ENCODE data around the gene ADCY2.

Gene ADCY2

DNA sequence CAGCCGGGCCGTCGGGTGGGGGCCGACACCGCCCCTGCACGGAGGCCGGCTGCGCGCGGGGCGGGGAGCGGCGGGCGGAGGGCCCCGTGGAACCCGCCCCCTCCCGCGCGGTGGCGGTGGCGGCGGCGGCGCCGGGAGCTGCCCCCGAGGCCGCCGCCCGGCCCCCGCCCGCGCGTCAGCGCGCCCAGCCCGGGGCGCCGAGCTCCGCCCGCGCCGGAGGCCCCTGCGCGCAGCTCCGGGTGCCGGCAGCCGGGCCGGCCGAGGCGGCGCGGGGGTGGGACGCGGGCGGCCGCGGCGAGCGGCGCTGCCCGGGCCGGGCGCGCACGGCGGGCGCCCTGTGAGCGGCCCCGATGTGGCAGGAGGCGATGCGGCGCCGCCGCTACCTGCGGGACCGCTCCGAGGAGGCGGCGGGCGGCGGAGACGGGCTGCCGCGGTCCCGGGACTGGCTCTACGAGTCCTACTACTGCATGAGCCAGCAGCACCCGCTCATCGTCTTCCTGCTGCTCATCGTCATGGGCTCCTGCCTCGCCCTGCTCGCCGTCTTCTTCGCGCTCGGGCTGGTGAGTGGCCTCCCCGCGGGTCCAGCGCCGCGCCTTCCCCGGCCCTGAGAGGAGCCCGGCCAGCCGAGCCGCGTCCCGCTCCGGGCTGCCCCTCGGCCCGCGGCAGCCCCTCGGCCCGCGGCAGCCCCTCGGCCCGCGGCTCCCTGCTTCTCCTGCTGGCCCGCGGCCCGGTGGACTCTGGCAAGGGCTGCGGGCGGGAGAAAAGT, at the start of gene ADCY2:
Gene ADCY2, plus strand, starts transcription at position 192 of the 766 bp plus-strand sequence. Its CDS starts 159 bp downstream, at position 351.
- no peak for ATAC-seq

- ATAC-seq = no peak
These were observed 48.6 kb upstream of the ADCY2 start for GRCh38 chr5:7347377-7347776.

DNA sequence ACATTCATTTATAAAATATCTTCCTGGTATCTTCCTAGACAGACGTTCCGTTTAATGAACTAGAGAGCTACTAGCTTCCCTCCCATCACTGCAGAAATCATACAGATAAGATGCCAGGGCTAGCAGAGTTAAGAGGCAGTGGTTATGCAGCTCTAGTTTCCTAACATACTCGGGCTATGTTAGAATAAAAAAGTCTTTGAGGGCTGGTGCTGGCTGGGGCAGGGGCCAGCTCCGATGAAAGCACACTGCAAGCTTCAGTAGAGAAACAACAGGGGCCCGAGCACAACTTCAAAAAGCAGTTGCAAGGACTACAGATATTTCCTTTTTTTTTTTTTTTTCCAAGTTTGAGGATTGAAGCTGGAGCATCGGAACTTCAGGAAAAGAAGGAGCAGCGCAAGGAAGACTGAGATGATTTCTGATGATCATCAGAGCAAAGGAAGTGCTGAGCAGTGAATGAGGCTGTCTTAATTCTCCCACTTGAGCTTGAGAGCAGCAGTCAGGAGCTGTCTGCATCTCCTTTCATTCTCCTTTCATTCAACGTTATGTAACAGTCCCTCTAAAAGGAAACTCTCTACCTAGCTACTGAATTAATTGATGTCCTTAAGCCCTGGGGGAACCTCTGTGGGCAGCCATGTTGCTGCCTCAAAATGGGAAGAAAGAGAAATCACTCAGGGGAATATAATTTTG, 47.6 kb upstream of the ADCY2 start:
- no peak for ATAC-seq

- no peak for ATAC-seq
These were observed 34.3 kb upstream of the ADCY2 start for GRCh38 chr5:7361593-7361992.

DNA sequence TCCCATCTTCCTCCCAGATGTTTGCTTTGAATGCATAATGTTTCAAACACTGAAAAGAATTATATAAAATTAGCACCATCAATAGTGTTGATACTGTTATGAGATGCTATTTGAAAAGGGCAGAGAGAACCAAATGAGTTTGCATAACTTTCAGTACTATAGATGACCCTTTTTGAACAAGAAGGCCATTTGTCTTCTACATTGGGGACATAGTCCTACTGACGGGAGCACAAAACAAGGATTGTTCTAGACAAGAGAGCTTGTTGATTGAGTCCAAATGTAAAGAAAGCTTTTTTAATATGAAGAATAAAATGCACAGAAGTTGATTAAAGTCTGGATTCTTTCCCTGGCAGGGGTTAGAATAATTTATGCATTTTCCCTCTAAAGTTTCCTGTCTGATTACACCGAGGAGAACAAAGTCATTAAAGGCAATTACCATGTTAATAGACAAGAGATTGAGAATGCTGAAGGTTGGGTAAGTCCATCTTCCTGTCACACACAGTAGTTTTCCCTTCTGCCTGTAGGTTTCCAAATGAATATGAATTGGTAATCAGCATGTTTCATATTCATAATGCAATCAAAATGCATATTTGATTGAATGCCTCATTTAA, 32.8 kb upstream of the ADCY2 start:
- no peak for ATAC-seq

DNA sequence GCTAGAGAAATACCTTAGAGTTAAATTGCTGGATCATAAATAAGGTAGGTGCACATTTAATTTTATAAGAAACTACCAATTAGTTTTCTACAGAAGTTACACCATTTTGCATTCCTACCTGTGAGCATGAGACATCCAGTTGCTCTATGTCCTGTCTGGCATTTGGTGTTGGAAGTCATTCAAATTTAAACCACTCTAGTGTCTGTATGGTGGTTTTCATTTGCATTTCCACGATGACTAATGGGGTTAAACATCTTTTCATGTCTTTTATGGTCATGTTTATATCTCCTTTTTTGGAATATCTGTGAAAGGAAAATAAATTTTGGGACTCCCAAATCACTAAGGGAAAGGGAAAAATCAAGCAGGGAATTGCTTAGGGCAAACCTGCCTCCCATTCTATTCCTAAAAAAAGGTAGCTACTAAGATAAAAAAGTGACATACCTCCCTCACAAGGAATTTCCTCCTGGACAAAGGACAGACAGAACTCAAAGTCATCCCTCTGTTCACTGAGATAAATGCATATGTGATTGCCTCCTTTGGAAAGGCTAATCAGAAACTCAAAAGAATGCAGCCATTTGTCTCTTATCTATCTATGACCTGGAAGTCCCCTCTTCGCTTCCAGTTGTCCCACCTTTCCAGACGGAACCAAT, 31.6 kb upstream of the ADCY2 start:
- no peak for ATAC-seq

DNA sequence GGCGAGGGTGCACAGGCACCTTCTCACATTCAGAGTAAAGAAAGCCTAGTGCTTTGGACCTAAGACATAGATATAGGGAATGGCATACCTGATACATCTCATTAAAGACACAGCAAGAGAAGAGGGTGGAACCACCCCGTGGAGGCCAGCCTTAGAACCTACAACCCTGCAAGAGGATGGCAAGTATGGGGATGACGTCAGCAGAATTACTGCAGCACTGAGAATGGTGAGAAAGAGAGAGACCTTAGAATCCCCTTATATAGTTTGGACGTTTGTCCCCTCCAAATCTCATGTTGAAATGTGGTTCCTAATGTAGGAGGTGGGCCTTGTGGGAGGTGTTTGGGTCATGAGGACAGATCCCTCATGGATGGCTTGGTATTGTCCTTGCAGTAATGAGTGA, 28.2 kb upstream of the ADCY2 start:
- no peak for ATAC-seq

DNA sequence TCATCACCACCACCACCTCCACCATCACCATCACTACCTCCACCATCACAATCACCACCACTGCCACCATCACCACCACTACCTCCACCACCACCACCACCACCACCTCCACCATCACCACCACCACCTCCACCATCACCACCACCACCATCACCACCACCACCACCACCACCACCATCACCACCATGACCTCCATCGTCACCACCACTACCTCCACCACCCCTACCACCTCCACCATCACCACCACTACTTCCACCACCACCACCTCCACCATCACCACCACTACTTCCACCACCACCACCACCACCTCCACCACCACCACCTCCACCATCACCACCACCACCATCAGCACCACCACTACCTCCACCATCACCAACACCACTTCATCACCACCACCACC, 23.5 kb upstream of the ADCY2 start:
- ATAC-seq = no peak

- no peak for ATAC-seq
These were observed 21.8 kb upstream of the ADCY2 start for GRCh38 chr5:7374186-7374585.

DNA sequence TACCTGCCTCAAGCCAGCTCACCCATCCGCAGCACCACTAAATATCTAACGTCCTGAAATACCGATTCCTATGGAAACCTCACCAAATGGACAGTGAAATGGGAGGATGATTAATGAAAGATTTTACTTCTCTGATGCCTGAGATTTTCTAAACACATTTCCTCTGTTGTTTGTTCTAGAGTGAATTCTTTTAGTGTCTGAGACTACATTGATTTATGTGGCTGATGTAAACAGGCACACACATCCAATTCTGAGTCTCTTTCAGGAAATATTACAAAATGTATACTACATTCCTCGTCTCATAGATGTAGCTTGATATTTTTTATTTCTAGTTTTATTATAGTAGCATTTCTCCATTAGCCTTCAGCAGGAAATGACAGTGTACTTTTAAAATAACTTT, 20.5 kb upstream of the ADCY2 start:
- ATAC-seq = no peak

DNA sequence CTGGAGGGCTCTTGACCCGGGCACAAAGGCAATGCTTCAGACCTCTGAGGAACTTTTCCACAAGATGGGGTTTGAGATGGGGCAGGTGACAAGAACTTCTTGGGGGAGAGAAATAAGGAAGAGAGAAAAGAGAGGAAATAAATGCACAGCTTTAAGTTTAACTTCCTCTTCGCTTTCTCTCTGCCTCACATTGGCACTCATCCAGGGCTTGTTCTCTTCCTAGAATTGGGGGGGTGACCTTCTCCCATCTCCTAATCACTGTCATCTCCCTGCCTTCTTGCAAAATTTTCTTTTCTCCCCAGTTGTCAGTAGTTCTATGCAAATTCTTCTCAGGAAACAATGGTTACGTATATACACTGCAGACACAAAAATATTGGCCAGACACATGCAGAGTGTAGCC, 19.1 kb upstream of the ADCY2 start:
- no peak for ATAC-seq

GRCh38 chr5:7377761-7378160, 18.2 kb upstream of the ADCY2 start:
- ATAC-seq = no peak

GRCh38 chr5:7382588-7382987, 13.3 kb upstream of the ADCY2 start:
- no peak for ATAC-seq

- ATAC-seq = no peak
These were observed 10.3 kb upstream of the ADCY2 start for GRCh38 chr5:7385681-7386080.

DNA sequence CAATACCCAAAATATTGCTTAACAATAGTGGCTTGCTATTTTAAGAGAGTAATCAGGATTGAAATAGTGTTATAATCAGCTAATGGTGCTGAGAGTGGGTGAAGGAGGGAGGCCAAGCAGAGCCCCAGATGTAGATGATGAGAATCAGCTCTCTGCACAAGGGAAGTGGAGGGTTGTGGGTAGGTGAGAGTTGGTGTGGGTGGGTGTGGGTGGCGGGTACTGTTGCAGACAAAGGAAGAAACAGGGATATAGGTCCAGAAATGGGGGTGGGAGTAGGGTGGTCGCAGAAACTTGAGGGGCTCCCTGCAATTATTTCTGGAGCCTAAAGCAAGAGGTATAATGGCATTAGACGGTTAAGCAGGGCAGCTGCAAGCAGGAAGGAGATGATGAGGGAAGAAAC, 7.4 kb upstream of the ADCY2 start:
- no peak for ATAC-seq

DNA sequence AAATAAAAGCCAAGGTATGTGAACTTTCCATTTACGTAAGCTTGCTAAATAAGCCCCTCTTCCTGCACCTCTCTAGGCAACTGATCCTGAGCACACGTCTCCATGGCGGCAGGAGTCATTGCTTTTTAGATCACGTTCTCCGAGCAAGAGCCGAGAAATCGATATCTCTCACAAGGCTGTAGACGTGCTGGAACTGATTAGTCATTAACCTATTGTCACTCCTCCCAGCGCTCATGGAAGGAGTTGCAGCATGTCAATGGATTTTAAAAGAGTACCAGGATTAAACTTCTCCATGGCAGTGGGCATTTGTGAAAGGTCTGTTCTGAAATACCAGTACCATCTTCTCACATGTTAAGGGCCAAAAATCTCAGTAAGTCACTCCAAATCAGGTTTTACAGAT, 4.7 kb upstream of the ADCY2 start:
- ATAC-seq = no peak

GRCh38 chr5:7391814-7392692, 3.9 kb upstream of the ADCY2 start:
- no peak for ATAC-seq

DNA sequence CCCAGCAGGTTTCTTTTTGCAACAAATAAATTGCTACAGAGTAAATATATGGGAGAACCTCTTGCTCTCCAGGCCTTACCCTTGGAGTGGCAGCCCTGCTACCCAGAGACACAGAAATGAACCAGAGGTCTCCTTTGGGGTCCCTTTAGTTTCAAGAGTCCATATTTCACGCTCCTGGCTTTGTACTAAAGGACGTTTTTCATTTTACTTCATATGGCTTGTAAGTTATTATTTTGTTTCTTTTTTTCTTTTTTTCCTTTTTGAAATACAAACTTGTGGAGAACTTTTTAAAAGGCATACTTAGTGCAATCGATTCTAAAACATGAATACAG, 3.3 kb upstream of the ADCY2 start:
- ATAC-seq = no peak

GRCh38 chr5:7393921-7394799, 1.8 kb upstream of the ADCY2 start:
- ATAC-seq = no peak

DNA sequence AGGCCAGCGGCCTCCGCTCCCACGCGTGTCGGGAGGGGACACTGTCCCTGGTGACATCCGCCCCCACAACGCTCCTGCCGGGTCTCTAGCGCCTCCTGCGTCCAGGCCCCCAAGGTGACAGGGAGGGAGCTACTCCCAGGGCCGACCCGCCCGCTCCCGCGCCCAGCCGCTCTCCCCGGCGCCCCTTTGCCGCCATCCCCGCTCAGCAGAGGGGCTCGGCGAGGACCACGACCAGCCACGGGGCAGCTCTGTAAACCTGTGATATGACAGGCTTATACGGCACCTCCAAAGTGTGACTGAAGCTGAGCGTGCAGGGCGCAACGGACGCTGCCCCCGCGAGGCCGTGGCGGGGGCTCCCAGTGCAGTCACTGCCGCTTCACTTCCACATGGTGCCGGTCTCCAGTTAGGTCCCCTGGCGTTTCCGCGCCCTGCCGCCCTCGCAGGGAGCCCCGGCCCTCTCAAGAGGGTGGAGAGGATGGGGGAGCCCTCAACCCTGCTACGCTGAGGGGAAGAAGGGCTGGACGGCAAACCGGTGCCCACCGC, 978 bp upstream of the ADCY2 start:
- no peak for ATAC-seq

DNA sequence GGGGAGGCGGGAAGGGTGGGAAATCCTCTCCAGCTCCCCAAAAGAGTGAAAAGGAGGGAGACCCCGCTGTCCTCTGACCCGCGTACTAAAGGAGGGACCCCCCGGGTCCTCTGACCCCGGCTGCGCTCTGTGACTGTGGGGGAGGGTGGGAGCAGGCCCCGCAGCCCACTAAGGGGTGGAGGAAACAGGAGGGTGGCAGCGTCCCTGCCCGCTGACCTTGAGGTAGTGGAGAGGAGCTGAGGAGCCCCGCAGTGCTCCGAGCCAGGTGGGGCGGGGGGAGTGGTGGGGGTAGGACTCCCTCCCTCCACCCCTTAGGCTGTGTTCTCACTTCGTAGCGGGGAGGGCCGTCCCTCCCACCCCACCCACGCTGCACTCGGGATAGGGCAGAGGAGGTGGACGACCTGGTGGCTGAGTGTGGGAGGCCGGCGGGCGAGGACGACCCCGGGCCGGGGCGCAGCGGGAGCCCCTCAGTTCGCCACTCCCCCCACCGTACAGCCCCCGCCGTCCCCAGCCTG, 449 bp upstream of the ADCY2 start:
- no peak for ATAC-seq

Measured in activated CD4-positive, CD25-positive, alpha-beta regulatory T cell treated with anti-CD3 and anti-CD28 coated beads, Interleukin-2, amount 50 U/mL, for 24 hours (primary cell).